HG03342 (cell line): Measurements from ENCODE around the gene WRNIP1.
"Not testable (repeated sequence)": the region's sequence is repeated elsewhere in the genome, so short reads cannot be mapped to it uniquely, and the experiment has no call there.

Source experiments
- ATAC-seq: cut with Tn5 transposase; IDR thresholded peaks from one replicate; pipeline ENCODE4 v1.9.1; 2021; ENCODE audit warnings: mild to moderate bottlenecking, moderate library complexity; ENCODE audit not compliant: unreplicated experiment

WRNIP1 gene

DNA sequence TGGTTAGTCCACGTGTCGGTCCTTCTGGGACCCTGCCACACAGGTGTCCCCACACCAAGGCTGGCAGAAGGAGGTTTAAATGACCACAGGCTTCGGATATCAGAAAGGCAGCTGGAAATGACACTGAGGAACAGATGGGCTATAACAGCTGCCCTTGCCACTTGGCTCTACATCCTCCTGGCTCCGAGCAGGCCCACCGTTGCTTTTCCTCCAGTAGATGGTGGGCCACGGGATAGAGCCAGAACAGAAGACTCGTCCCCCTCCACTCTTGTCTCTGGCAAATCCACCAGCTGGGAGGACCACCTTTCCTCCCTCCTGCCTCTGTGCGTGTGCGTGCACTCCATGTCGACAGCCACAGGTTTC lies 17.6 kb downstream of the WRNIP1 start:
- ATAC-seq, result no peak

- no peak for ATAC-seq
Measured at GRCh38 chr6:2783188-2783963, 18.2 kb downstream of the WRNIP1 start.

GRCh38 chr6:2784061-2784460 lies 18.9 kb downstream of the WRNIP1 start:
- no peak for ATAC-seq

DNA sequence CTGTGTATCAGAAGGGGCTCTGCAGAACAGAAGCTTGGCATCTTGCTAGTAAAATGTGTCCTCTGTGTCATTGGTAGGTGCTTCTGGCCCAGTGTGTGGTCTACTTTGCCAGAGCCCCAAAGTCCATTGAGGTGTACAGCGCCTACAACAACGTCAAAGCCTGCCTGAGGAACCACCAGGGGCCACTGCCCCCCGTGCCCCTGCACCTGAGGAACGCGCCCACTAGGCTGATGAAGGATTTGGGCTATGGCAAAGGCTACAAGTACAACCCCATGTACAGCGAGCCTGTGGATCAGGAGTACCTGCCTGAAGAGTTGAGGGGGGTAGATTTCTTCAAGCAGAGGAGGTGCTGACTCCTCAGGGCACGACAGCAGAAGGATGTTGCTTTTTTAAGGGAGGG lies 19.7 kb downstream of the WRNIP1 start:
- ATAC-seq, result no peak

DNA sequence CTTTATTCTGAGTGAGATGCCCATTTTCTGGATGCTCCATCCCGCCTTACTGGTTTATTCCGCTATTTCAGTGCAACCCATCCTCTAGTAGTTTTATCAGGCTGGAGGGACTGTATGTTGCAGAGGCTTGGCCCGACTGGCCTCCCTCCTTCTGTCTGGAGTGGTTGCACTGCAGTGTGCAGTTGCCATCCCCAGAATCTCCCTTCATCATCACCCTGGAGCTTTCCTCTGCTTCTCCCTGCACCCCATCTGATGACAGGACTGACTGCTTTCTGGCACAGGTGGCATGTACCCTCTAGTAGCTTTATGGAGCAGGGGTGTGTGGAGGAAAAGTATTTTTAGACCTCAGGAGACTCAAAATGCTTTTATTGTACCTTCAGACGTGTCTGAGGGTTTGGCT lies 21.1 kb downstream of the WRNIP1 start:
- no peak for ATAC-seq

DNA sequence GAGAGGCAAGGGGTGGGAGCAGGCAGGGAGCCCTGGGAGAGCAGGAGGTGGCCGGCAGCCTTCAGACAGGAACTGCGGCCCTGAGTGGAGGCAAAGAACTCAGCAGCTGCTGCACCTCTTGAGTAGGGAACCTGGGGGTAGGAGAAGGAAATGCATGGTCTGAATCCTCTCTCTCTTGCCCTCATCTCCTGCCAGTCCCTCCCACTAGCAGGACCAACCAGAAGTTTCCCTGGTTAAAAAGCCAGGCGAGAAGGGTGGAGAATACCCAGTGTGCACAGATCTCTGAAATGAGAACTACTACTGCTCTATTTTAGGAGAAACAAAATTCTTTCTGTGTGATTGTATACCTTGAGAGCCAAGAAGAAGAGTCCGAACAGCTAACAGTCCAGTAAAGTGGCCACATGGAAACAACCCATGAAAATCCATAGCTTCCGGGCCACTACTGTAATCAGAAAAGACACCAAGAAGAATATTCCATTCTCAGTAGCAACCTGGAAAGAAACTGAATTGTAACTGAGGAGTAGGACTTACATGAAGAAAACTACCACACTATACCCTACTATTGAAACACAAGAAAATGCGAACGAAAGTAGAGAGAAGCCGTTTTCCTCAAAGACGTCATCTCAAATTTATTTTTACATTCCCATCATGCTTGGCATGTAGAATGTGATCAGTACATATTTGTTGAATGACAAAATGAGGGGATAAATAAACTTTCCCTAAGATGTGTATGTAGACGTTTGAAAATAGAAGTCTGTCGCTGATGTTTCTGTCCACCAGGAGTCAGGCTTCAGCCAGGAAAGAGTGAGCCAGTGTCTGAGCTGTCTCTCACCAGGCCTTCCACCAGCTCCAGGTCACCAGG lies 25.6 kb downstream of the WRNIP1 start:
- ATAC-seq, result no peak

GRCh38 chr6:2791450-2791974 lies 26.3 kb downstream of the WRNIP1 start:
- ATAC-seq, result no peak

- no peak for ATAC-seq
Measured at GRCh38 chr6:2792330-2793110, 27.3 kb downstream of the WRNIP1 start.

DNA sequence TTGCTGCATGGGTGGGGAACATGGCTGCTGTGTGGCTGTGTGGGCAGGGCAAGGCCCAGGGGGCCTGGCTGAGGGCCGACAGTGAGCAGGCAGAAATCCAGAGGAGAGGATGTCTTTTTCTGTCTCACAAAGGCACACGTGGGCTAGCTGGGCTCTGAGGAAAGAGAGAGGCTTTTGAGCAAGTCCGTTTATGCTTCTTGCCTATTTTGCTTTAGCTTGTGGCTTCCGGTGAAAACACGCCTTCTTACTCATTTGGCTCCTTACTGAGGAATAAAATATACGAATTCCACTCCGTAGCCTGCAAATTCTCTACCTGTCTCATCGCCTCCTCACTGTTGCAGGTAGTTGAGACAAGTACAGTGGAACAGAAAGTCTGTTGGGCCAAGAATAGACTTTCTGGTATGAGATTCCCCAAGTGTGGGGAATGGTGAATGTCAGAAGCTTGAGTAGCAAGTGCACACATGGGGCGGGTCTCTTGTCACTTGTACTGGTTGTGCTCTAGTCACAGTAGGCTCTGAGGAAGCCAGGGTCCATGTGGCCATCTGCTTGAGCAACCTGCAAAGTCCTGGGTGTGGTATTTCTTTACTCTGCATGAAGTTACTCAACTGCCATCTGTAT lies 28.4 kb downstream of the WRNIP1 start:
- ATAC-seq, result no peak

- ATAC-seq, result no peak
Measured at GRCh38 chr6:2794171-2794730, 29.1 kb downstream of the WRNIP1 start.

DNA sequence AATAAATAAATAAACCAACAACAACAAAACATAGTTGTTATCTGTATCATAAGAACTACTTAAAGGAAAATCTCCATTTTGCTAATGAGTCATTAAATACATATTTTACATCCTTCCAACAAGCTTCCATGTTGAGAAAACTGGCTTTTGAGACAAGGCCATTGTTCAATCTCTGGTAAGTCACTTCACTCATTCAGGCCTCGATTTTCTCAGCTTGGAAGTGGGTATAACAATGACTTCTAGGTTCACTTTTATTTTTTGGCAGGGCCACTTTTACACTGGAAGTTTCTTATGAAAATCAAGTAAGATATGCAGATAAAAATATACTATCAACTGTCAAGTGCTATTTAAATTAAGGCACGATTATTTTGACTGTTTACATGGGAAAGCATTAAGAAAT lies 30.0 kb downstream of the WRNIP1 start:
- no peak for ATAC-seq

DNA sequence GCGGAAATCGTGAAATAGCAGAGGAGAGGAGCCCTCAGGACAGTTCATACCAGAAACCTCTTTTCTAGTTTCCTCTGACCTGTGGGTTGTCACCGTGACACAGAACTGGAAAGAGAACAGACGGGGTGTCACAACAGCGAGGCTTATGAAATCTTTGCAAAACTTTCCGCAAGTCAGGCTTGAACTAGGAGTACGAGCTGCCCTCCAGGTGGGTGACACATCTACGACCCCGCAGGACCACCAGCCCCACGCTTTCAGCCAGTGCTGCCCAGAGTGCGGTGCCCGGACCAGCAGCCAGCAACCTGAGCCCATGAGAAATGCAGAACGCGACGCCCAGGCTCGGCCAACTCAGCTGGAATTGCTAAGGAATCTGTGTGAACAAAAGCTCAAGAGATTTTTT lies 30.8 kb downstream of the WRNIP1 start:
- no peak for ATAC-seq

GRCh38 chr6:2796861-2797260 lies 31.7 kb downstream of the WRNIP1 start:
- ATAC-seq, result no peak

DNA sequence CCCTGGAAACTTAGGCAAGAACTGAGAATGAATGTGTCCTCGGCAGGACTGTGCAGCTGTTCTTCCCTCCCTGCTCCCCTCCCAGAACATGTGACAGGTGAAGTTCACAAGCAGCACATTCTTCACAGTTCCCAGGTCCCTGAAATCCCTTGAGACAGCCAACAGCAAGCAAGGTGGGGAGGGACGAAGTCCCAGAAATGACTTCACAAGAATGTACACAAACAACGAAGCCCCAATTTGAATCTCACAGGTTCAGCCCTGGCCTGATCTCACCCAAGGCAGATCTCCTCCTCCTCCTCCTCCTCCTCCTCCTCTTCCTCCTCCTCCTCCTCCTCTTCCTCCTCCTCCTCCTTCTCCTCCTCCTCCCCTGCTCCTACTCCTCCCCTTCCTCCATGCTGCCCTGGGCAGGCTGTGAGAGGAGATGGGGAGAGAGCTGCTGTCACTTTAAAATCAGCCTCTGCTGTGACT lies 32.4 kb downstream of the WRNIP1 start:
- ATAC-seq, result no peak

- no peak for ATAC-seq
Measured at GRCh38 chr6:2798586-2799134, 33.5 kb downstream of the WRNIP1 start.

- no peak for ATAC-seq
Measured at GRCh38 chr6:2799936-2800527, 34.8 kb downstream of the WRNIP1 start.

GRCh38 chr6:2800552-2801316 lies 35.5 kb downstream of the WRNIP1 start:
- no peak for ATAC-seq

- ATAC-seq, result not testable (repeated sequence)
Measured at GRCh38 chr6:2801687-2802086, 36.5 kb downstream of the WRNIP1 start.

DNA sequence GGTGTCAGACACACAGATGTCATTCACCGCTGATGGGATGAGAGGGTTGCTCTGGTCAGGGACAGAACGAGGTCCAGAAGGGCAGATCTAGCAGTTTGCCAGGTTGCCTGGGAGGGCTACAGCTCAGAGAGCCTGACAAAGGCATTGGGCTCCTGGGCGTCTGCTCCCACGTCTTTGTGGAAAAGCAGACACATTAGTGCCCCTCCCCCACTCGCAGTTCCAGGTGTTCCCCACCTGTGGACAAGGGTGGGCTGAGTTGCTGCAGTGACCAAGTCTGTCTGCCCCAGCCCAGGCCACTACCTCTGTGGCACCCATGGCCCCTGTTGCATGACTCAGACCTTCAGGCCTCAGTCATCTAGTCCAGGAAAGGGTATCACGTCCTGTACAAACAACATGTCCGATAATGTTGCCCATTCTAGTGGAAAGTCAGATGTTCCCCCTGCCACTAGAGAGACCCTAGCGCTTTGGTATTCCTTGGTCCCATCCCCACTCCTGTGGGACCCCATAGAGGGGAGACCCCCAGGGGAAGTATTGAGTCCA lies 37.4 kb downstream of the WRNIP1 start:
- ATAC-seq, result no peak
